Activated CD8-positive, alpha-beta memory T cell treated with anti-CD3 and anti-CD28 coated beads, Interleukin-2, amount 10 ng/mL, durations not matched to agents 7 days and 5 days (primary cell): ENCODE results near the gene REV3L. TPM values are rescaled to one million over a fixed set of nuclear protein-coding genes. Genes with fewer than 3 reads are reported as not detected.
"Not testable (repeated sequence)": the region's sequence is repeated elsewhere in the genome, so short reads cannot be mapped to it uniquely, and the experiment has no call there.

ENCODE experiments used
- ATAC-seq: fragments of 150-1000 bp; cut with Tn5 transposase; one replicate; pipeline ENCODE4 v1.10.0; 2021; ENCODE audit warnings: moderate library complexity
- CTCF ChIA-PET: fragments of 350-600 bp; sonication (Branson Sonifier 250); formaldehyde crosslinking; loops from one replicate; lab custom pipeline; 2021; ENCODE audit warnings: antibody characterized with exemption; lab: Charles Lee
- DNase-seq: peaks from one replicate; pipeline ENCODE4 v3.0.0-alpha.2; 2020
- H3K27ac Mint-ChIP-seq: one replicate; pipeline ENCODE4 v1.8.0; 2021; ENCODE audit warnings: mild to moderate bottlenecking, mixed read lengths
- H3K27me3 Mint-ChIP-seq: one replicate; pipeline ENCODE4 v1.8.0; 2021; ENCODE audit warnings: mixed read lengths
- H3K36me3 Mint-ChIP-seq: one replicate; pipeline ENCODE4 v1.8.0; 2021; ENCODE audit warnings: mild to moderate bottlenecking, mixed read lengths
- H3K4me1 Mint-ChIP-seq: one replicate; pipeline ENCODE4 v1.8.0; 2021; ENCODE audit warnings: mixed read lengths
- H3K4me3 Mint-ChIP-seq: one replicate; pipeline ENCODE4 v1.8.0; 2021; ENCODE audit warnings: mild to moderate bottlenecking, moderate library complexity, mixed read lengths
- H3K9me3 Mint-ChIP-seq: one replicate; pipeline ENCODE4 v1.8.0; 2022; ENCODE audit warnings: low read depth, mixed read lengths
- total RNA-seq, 2 experiments: library from RNA; stranded (reverse); gene quantifications; one replicate each; pipeline ENCODE4 v1.2.3, GENCODE V29; 2021

REV3L gene
- total RNA-seq, 2 experiments from 2014 or later: 23.7 to 24.3 TPM

GRCh38 chr6:111486475-111486874 is 3.5 kb upstream of the REV3L start:
- Mint-ChIP-seq H3K27ac (peak overlapping the region; percentile 84), H3K4me3 (no peak overlapping the region), H3K27me3 (no peaks in the 10 kb centered on the region), H3K4me1 (peaks cover 42% of the 10 kb centered on the region), H3K36me3 (peaks cover 19% of the 10 kb centered on the region), H3K9me3 (no peaks in the 10 kb centered on the region)
- CTCF ChIA-PET: interaction anchor here (0.7 to 1.4 kb wide), 3 partner anchors 36 to 542 kb away, joined by 3 to 12 read pairs (median 4); a partner anchor contains a TSS
- DNase-seq (no peak), ATAC-seq (no peak)

GRCh38 chr6:111485342-111485741 is 2.3 kb upstream of the REV3L start:
- Mint-ChIP-seq H3K4me3 (no peak overlapping the region), H3K27ac (peak overlapping the region; percentile 67), H3K27me3 (no peaks in the 10 kb centered on the region), H3K4me1 (peaks cover 49% of the 10 kb centered on the region), H3K36me3 (peaks cover 17% of the 10 kb centered on the region), H3K9me3 (no peaks in the 10 kb centered on the region)
- CTCF ChIA-PET: interaction anchor here (0.6 to 2.8 kb wide), 3 partner anchors 226 to 279 kb away, joined by 3 to 21 read pairs (median 3); a partner anchor contains a TSS
- no peak for ATAC-seq
- DNase-seq: no peak

- Mint-ChIP-seq H3K4me1 (peaks cover 51% of the 10 kb centered on the region), H3K27me3 (no peaks in the 10 kb centered on the region), H3K36me3 (peaks cover 16% of the 10 kb centered on the region), H3K27ac (peak overlapping the region; percentile 98), H3K4me3 (peak overlapping the region; percentile 96), H3K9me3 (no peaks in the 10 kb centered on the region)
- ATAC-seq (no peak), DNase-seq (no peak)
- CTCF ChIA-PET: interaction anchor here (0.7 to 2.8 kb wide), 3 partner anchors 93 to 280 kb away, joined by 3 to 21 read pairs (median 3); a partner anchor contains a TSS
These were observed 1.6 kb upstream of the REV3L start for GRCh38 chr6:111484633-111484930.

- no peaks in the 10 kb centered on the region for H3K27me3 Mint-ChIP-seq
- DNase-seq (peak; percentile 91), ATAC-seq (peak; percentile 64)
- CTCF ChIA-PET: interaction anchor here (0.6 to 2.8 kb wide), 4 partner anchors 93 to 564 kb away, joined by 3 to 21 read pairs (median 3); a partner anchor contains a TSS
- H3K4me3 Mint-ChIP-seq: peak overlapping the region; percentile 96
- H3K36me3 Mint-ChIP-seq: peaks cover 16% of the 10 kb centered on the region
- no peaks in the 10 kb centered on the region for H3K9me3 Mint-ChIP-seq
- peaks cover 54% of the 10 kb centered on the region for H3K4me1 Mint-ChIP-seq
- peak overlapping the region; percentile 98 for H3K27ac Mint-ChIP-seq
These were observed 966 bp upstream of the REV3L start for GRCh38 chr6:111483736-111484632.

- CTCF ChIA-PET: interaction anchor here (1.0 to 2.8 kb wide), 2 partner anchors 123 to 223 kb away, joined by 5 to 21 read pairs; partner anchors contain the start of gene TRAF3IP2
- Mint-ChIP-seq H3K27me3 (no peaks in the 10 kb centered on the region), H3K4me3 (peak overlapping the region; percentile 96), H3K36me3 (peaks cover 11% of the 10 kb centered on the region), H3K27ac (peak overlapping the region; percentile 98), H3K4me1 (peaks cover 53% of the 10 kb centered on the region), H3K9me3 (no peaks in the 10 kb centered on the region)
- DNase-seq: peak; percentile 63
- ATAC-seq: peak; percentile 21
These were observed 645 bp downstream of the REV3L start for GRCh38 chr6:111482188-111482958.

GRCh38 chr6:111481836-111482187 is 1.2 kb downstream of the REV3L start:
- DNase-seq: no peak
- no peak for ATAC-seq
- peaks cover 7% of the 10 kb centered on the region for H3K36me3 Mint-ChIP-seq
- peak overlapping the region; percentile 96 for H3K4me3 Mint-ChIP-seq
- H3K27ac Mint-ChIP-seq: peak overlapping the region; percentile 98
- H3K27me3 Mint-ChIP-seq: no peaks in the 10 kb centered on the region
- no peaks in the 10 kb centered on the region for H3K9me3 Mint-ChIP-seq
- CTCF ChIA-PET: no interaction called here
- peaks cover 53% of the 10 kb centered on the region for H3K4me1 Mint-ChIP-seq

- Mint-ChIP-seq H3K27ac (peak overlapping the region; percentile 37), H3K36me3 (peaks cover 2% of the 10 kb centered on the region), H3K4me1 (peaks cover 47% of the 10 kb centered on the region)
These were observed 1.8 kb downstream of the REV3L start for GRCh38 chr6:111480988-111481822.

GRCh38 chr6:111478749-111479148 is 4.3 kb downstream of the REV3L start:
- Mint-ChIP-seq H3K9me3 (no peaks in the 10 kb centered on the region), H3K27ac (peak overlapping the region; percentile 62), H3K4me3 (no peak overlapping the region), H3K4me1 (peaks cover 35% of the 10 kb centered on the region), H3K27me3 (no peaks in the 10 kb centered on the region), H3K36me3 (peaks cover 2% of the 10 kb centered on the region)
- CTCF ChIA-PET: interaction anchor here (0.5 to 3.1 kb wide), 18 partner anchors 9 to 564 kb away, joined by 3 to 72 read pairs (median 4); a partner anchor contains a TSS
- ATAC-seq (no peak), DNase-seq (no peak)

More at GRCh38 chr6:111480988-111481822, 1.8 kb downstream of the REV3L start:
- no peak for ATAC-seq
- no peaks in the 10 kb centered on the region for H3K9me3 Mint-ChIP-seq
- DNase-seq: no peak
- H3K27me3 Mint-ChIP-seq: no peaks in the 10 kb centered on the region
- CTCF ChIA-PET: interaction anchor here (1.3 kb wide), 1 partner anchor 222 kb away, joined by 6 read pairs; a partner anchor contains a TSS
- peak overlapping the region; percentile 96 for H3K4me3 Mint-ChIP-seq

- H3K27ac Mint-ChIP-seq: no peak overlapping the region
- H3K27me3 Mint-ChIP-seq: no peaks in the 10 kb centered on the region
- DNase-seq (no peak), ATAC-seq (no peak)
- H3K36me3 Mint-ChIP-seq: peaks cover 2% of the 10 kb centered on the region
- H3K4me3 Mint-ChIP-seq: no peak overlapping the region
- no peaks in the 10 kb centered on the region for H3K9me3 Mint-ChIP-seq
- CTCF ChIA-PET: interaction anchor here (0.5 to 3.1 kb wide), 18 partner anchors 17 to 494 kb away, joined by 3 to 72 read pairs (median 4); a partner anchor contains a TSS
- H3K4me1 Mint-ChIP-seq: peaks cover 38% of the 10 kb centered on the region
These were observed 4.9 kb downstream of the REV3L start for GRCh38 chr6:111478064-111478476.

- Mint-ChIP-seq H3K4me1 (peaks cover 44% of the 10 kb centered on the region), H3K36me3 (peaks cover 4% of the 10 kb centered on the region), H3K9me3 (no peaks in the 10 kb centered on the region), H3K27ac (no peak overlapping the region), H3K4me3 (no peak overlapping the region), H3K27me3 (no peaks in the 10 kb centered on the region)
- CTCF ChIA-PET: interaction anchor here (2.1 to 3.1 kb wide), 2 partner anchors 73 to 218 kb away, joined by 4 to 72 read pairs; a partner anchor contains a TSS
- ATAC-seq: no peak
- DNase-seq: no peak
These were observed 5.5 kb downstream of the REV3L start for GRCh38 chr6:111477481-111477938.

- H3K4me1 Mint-ChIP-seq: peaks cover 44% of the 10 kb centered on the region
- not testable (repeated sequence) for H3K27me3 Mint-ChIP-seq, DNase-seq, H3K36me3 Mint-ChIP-seq, H3K9me3 Mint-ChIP-seq, H3K4me3 Mint-ChIP-seq, ATAC-seq, H3K27ac Mint-ChIP-seq
- CTCF ChIA-PET: interaction anchor here (0.9 kb wide), 1 partner anchor 217 kb away, joined by 5 read pairs; a partner anchor contains a TSS
These were observed 7.0 kb downstream of the REV3L start for GRCh38 chr6:111476061-111476460.

- no peak for DNase-seq
- no peak overlapping the region for H3K27ac Mint-ChIP-seq
- H3K4me3 Mint-ChIP-seq: no peak overlapping the region
- no peaks in the 10 kb centered on the region for H3K27me3 Mint-ChIP-seq
- H3K9me3 Mint-ChIP-seq: no peaks in the 10 kb centered on the region
- H3K4me1 Mint-ChIP-seq: peaks cover 42% of the 10 kb centered on the region
- no peak for ATAC-seq
- CTCF ChIA-PET: no interaction called here
- H3K36me3 Mint-ChIP-seq: peaks cover 8% of the 10 kb centered on the region
These were observed 8.2 kb downstream of the REV3L start for GRCh38 chr6:111474771-111475170.
